SU-DHL-6 (cell line): ENCODE data around the gene GJD3.

Experiments
- H2AFZ ChIP-seq: fragments of 200-600 bp; sonication (generic); 2 replicates; pipeline ENCODE4 v1.6.1; 2014; ENCODE audit warnings: low read depth, mild to moderate bottlenecking, moderate library complexity, mixed read lengths, antibody characterized with exemption, low read length; ENCODE audit not compliant: severe bottlenecking
- H3F3A ChIP-seq: fragments of 200-600 bp; shearing (Covaris generic); 2 replicates; pipeline ENCODE4 v1.6.0; 2016; ENCODE audit warnings: antibody characterized with exemption, mild to moderate bottlenecking; ENCODE audit not compliant: insufficient read depth
- H3K27ac ChIP-seq: fragments of 200-600 bp; sonication (generic); 2 replicates; pipeline ENCODE4 v1.5.1; 2016; ENCODE audit warnings: low read depth, mild to moderate bottlenecking, low read length, moderate library complexity, mixed read lengths
- H3K27me3 ChIP-seq: fragments of 200-600 bp; sonication (generic), shearing (Covaris generic); 2 replicates; pipeline ENCODE4 v1.6.0; 2014; ENCODE audit warnings: mild to moderate bottlenecking, low read length
- H3K36me3 ChIP-seq: fragments of 200-600 bp; sonication (generic); 2 replicates; pipeline ENCODE4 v1.6.1; 2014; ENCODE audit warnings: mild to moderate bottlenecking, low read length, mixed read lengths
- H3K4me2 ChIP-seq: fragments of 300-600, 200-600 bp; shearing (Covaris generic), sonication (generic); 2 replicates; pipeline ENCODE4 v1.6.0; 2014; ENCODE audit warnings: low read length, low read depth, mild to moderate bottlenecking; ENCODE audit not compliant: poor library complexity, severe bottlenecking
- H3K4me3 ChIP-seq: fragments of 200-600 bp; sonication (generic); 2 replicates; pipeline ENCODE4 v1.5.1; 2014; ENCODE audit warnings: antibody characterized with exemption, low read length, mild to moderate bottlenecking, mixed read lengths; ENCODE audit not compliant: insufficient read depth, poor library complexity, severe bottlenecking
- H3K79me2 ChIP-seq: fragments of 200-600 bp; sonication (generic); 2 replicates; pipeline ENCODE4 v1.6.1; 2014; ENCODE audit warnings: mild to moderate bottlenecking, low read length, moderate library complexity; ENCODE audit not compliant: insufficient read depth
- H3K9ac ChIP-seq: fragments of 200-600 bp; sonication (generic); 2 replicates; pipeline ENCODE4 v1.7.0; 2014; ENCODE audit warnings: mild to moderate bottlenecking, low read length
- H3K9me2 ChIP-seq: fragments of 200-600 bp; sonication (generic); replicated peaks from 2 replicates; pipeline ENCODE4 v1.6.1; 2014; ENCODE audit warnings: low read length; ENCODE audit not compliant: insufficient read depth
- H3K9me3 ChIP-seq: fragments of 200-600 bp; sonication (generic); 2 replicates; pipeline ENCODE4 v1.6.1; 2014; ENCODE audit warnings: low read length, mixed read lengths; ENCODE audit not compliant: insufficient read depth
- H4K20me1 ChIP-seq: fragments of 200-600 bp; sonication (generic); 2 replicates; pipeline ENCODE4 v1.6.1; 2014; ENCODE audit warnings: low read depth, mild to moderate bottlenecking, antibody characterized with exemption, low read length, moderate library complexity, mixed read lengths
- CTCF ChIP-seq: fragments of 200-600 bp; sonication (generic); IDR thresholded peaks from one replicate; pipeline ENCODE4 v1.5.1; 2017; ENCODE audit warnings: antibody characterized with exemption, mild to moderate bottlenecking, low read length, moderate library complexity; ENCODE audit not compliant: insufficient read depth, poor library complexity, severe bottlenecking
- EZH2phosphoT487 ChIP-seq: fragments of 200-600 bp; sonication (generic), shearing (Covaris generic); conservative IDR thresholded peaks from 2 replicates; pipeline ENCODE4 v1.6.1; 2018; ENCODE audit warnings: mild to moderate bottlenecking, antibody characterized with exemption, low read length, moderate library complexity, mixed read lengths

GJD3 gene

DNA sequence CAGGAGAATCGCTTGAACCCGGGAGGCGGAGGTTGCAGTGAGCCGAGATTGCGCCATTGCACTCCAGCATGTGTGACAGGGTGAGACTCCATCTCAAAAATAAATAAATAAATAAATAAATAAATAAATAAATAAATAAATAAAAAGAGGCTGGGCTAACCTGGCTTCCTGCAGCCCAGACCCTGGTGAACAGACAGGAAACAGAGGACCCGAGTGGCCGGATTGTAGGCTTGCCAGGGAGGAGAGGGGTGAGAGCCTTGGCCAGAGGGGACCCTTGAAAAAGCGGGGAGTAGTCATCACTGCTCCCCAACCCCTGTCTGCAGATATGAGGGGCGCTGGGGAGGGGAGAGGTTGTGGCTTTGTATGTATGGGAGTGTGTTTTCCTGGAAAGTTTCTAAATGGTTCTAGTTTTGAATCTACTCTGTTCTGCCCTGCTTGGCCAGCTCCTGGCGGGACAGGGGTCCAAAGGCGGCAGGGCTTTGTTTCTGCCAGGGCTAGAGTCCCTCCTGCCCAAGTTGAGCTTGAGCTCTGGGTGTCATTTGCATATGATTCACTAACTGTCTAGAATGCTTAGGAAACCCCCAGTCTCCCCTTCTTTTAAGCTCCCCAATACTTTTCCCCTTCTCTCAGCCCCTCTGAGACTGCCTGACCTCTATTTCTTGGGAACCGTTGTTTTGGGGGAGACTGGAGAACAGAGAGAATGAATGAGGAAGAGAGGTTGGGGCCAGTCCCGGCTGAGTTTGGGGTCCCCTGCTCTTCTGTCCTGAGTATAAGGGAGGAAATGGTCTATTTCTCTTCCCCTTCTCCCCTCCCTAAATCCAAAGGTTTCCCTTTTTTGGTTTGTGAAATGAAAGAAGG lies 39.2 kb downstream of the GJD3 start:
- no peaks in the 10 kb centered on the region for H3K9me3 ChIP-seq
- no peak overlapping the region for H3K9ac ChIP-seq
- H4K20me1 ChIP-seq = no peaks in the 10 kb centered on the region
- H3K36me3 ChIP-seq = no peaks in the 10 kb centered on the region
- H3K9me2 ChIP-seq = no peaks in the 10 kb centered on the region
- no peak overlapping the region for H3K4me3 ChIP-seq
- TF ChIP-seq EZH2phosphoT487 (no peak), CTCF (no peak)
- peaks cover 50% of the 10 kb centered on the region for H3K79me2 ChIP-seq
- peak overlapping the region; percentile 61 for H3K27ac ChIP-seq
- no peaks in the 10 kb centered on the region for H3K27me3 ChIP-seq
- H3K4me2 ChIP-seq = peak overlapping the region; percentile 38
- H3F3A ChIP-seq = peaks cover 29% of the 10 kb centered on the region
- no peak overlapping the region for H2AFZ ChIP-seq

DNA sequence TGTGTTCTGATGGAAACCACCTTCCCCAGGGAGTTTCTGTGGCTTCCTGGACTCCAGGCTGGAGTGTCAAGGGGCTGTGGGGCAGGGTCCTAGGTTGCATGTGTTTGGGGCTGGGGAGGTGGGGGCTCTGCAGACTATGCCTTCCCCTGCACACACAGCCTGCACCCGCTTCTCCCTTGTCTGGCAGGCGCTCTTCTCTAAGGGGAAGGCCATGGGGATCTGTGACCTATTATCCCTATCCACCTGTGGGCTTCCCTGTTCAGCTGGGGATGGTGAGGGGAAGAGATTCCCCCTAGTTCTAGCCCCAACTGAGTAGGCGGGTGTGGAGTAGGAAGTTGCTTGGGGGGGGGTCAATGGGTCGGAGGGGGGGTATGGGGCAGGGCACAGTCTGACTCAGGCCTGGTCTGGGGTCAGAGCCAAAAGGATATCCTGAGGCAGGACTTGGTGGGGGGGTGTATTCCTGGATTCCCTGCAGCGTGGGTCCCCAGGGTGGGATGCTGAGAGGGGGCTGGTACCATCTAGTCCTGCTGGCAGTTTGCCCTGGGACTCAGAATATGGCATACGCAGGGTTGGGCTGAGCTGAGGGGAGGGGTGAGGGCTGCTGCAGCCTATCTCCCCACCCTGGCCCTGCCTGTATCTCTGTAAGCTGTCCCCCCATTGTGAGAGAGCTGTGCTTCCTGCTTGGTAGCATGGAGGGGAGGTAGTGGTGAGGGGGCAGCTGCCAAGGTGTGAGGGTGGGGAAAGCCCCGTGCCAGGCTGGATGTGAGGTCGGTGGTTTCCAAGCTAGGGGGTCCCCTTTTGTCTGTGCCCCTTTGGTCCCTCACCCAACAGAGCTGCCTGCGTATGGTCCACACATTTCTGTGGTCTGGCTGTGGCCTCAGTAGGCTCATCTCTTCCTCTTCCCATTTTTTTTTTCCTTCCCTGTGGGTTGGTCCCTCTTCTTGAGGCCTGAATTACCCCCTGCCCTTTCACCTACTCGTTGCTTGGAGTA lies 40.9 kb downstream of the GJD3 start:
- Histone ChIP-seq H3K4me3 (peak overlapping the region; percentile 40), H3K79me2 (peaks cover 61% of the 10 kb centered on the region), H3K4me2 (peak overlapping the region; percentile 81), H3K36me3 (no peaks in the 10 kb centered on the region), H3K9ac (peak overlapping the region; percentile 52), H3K27me3 (no peaks in the 10 kb centered on the region), H3K9me3 (no peaks in the 10 kb centered on the region), H3K9me2 (no peaks in the 10 kb centered on the region), H2AFZ (no peak overlapping the region), H3F3A (peaks cover 29% of the 10 kb centered on the region), H3K27ac (peak overlapping the region; percentile 87), H4K20me1 (no peaks in the 10 kb centered on the region)
- TF ChIP-seq EZH2phosphoT487 (no peak), CTCF (no peak)

DNA sequence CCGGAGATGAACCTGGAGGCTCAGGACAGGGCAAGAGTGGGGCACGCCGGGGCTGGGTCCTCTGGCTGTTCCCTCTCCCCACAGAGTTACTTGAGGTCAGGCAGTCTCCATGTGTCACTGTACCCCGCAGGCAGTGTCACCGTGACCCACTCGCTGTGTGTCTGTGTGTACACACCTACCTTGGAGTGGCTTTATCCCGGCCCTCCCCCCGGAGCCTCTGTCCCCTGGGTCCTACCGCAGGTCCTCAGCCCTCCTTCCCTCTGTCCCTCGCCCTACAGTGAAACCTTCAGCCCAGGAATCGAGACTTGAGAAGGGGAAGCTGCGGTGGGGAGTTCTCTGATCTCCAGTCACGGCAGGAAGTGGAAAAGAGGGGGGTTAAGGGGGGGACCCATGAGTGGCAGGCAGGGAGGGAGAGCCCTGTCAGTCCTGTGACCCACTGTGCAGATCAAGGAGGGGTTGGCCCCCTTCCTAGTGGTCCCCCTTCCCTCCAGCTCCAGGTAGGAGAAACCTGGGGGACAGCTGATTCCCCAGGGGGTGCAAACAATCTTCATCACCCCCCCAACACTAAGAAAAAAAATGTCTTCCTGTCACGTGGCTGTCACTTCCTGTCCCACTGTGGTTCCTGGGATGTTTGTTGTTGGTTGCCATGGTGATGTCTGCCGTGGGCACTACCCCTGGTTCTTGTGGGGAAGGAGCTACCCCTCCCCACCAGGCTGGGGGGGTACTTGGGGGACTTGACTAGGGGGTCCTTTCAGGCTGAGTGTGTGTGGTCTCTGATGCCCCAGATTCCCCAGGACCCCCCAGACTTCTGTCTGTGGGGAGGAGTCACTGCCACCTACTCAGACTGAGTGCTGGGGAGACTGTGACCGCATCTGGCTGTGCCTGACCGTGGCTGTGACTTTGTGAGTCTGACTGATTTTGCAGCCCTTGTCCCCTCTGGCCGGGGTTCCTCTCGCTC lies 41.9 kb downstream of the GJD3 start:
- Histone ChIP-seq H2AFZ (no peak overlapping the region), H3K9me3 (no peaks in the 10 kb centered on the region), H3K36me3 (no peaks in the 10 kb centered on the region), H3K9me2 (no peaks in the 10 kb centered on the region), H3K4me2 (peak overlapping the region; percentile 81), H3K79me2 (peaks cover 55% of the 10 kb centered on the region), H3K4me3 (peak overlapping the region; percentile 40), H4K20me1 (no peaks in the 10 kb centered on the region), H3K9ac (peak overlapping the region; percentile 52), H3K27me3 (no peaks in the 10 kb centered on the region), H3K27ac (peak overlapping the region; percentile 87), H3F3A (peaks cover 29% of the 10 kb centered on the region)
- no peak for TF ChIP-seq EZH2phosphoT487
- no peak for TF ChIP-seq CTCF
